Epithelial cell of esophagus (primary cell): ENCODE results near the gene KIF2A.

Experiments
- DNase-seq: peaks from one replicate; pipeline ENCODE4 v3.0.0; 2010; ENCODE audit warnings: low read depth
- H3K4me3 ChIP-seq: 2 replicates; pipeline ENCODE4 v1.5.1; 2011; ENCODE audit warnings: mild to moderate bottlenecking, low read length, control low read depth
- TF ChIP-seq, protein P1 (sequence below): IDR thresholded peaks from 2 replicates; pipeline ENCODE4 v1.5.1; 2011; ENCODE audit warnings: low read depth, mild to moderate bottlenecking, low read length, control low read depth, inconsistent platforms; ENCODE audit not compliant: insufficient read depth; ENCODE audit errors: missing control alignments

The KIF2A gene

DNA sequence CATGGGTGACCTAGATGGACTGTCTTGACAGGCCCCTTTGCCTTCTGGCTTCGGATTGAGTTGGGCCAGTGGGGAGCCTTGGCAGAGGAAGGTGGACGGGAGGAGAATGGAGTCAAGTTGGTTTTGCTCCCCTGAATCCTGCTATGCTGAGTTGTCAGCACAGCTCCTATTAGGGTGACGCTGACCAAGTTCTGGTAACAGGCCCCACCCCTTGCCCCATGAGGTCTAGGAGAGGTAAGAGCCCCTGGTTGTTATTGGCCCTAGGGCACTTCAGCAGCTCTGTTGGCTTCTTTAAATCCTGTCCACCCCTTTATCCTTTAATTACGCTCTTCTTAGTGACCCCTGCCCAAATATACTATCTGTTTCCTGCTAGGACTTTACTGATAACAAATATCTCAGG, 39.4 kb upstream of the KIF2A start:
- DNase-seq, result no peak
- H3K4me3 ChIP-seq, result no peak overlapping the region
- TF ChIP-seq, protein P1, sequence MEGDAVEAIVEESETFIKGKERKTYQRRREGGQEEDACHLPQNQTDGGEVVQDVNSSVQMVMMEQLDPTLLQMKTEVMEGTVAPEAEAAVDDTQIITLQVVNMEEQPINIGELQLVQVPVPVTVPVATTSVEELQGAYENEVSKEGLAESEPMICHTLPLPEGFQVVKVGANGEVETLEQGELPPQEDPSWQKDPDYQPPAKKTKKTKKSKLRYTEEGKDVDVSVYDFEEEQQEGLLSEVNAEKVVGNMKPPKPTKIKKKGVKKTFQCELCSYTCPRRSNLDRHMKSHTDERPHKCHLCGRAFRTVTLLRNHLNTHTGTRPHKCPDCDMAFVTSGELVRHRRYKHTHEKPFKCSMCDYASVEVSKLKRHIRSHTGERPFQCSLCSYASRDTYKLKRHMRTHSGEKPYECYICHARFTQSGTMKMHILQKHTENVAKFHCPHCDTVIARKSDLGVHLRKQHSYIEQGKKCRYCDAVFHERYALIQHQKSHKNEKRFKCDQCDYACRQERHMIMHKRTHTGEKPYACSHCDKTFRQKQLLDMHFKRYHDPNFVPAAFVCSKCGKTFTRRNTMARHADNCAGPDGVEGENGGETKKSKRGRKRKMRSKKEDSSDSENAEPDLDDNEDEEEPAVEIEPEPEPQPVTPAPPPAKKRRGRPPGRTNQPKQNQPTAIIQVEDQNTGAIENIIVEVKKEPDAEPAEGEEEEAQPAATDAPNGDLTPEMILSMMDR, result no peak

DNA sequence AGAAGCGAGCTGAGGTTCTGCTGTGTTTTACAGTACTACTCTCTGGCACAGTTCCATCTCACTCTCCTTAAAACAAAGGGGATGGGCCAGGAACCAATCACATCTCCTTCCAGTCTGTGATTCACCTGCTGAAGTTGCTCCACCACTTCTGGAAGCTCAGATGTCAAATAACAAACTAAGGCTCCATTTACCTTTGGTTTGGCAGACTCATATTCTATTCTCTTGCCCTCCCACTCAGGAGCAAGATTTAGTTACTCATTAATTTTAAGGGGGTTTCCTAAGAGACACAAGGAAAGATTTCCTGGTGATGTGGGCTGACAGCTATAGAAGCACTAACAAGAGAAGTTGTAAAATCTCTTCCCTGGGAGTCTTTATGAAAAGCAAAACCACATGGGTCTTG, 37.8 kb upstream of the KIF2A start:
- TF ChIP-seq, protein P1, result no peak
- peak; percentile 97 for DNase-seq
- no peak overlapping the region for H3K4me3 ChIP-seq

DNA sequence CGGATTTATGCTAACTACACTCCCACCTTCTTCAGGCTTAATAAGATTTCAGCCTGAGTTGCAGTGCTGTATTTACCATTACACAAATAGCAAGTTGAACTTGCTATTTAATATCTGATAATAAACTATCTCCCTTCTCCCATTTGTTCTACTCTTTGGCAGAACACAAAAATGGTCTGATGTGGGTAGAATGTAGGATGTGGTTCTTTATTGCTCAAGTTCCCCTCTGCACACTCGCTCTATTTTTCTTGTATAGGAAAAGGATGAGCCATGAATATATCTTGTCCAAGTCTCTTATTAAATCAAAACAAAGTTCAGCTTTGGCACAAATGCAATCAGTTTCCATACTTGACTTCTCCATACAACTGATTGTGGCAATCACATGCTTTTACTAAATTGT, 37.2 kb upstream of the KIF2A start:
- H3K4me3 ChIP-seq, result no peak overlapping the region
- TF ChIP-seq, protein P1, result no peak
- no peak for DNase-seq

DNA sequence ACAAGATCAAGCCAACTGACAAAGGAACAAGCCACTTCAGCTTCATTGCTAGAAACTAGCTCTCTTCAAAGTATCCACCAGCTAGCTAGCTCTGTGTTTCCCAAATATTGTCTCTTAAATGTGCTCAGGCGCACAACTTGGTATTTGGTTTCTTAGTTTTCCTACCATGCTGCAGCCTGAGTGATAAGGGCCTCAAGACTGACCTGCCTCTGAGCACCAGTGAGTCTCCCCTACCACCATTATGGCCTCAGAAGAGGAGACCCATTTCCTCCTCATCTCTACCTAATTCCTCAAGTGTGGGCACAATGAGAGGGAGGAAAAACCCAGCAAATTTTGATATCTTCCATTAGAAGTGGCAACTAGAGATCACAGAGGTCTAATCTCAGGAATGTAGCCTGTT, 34.6 kb upstream of the KIF2A start:
- no peak for DNase-seq
- TF ChIP-seq, protein P1, result no peak
- no peak overlapping the region for H3K4me3 ChIP-seq

DNA sequence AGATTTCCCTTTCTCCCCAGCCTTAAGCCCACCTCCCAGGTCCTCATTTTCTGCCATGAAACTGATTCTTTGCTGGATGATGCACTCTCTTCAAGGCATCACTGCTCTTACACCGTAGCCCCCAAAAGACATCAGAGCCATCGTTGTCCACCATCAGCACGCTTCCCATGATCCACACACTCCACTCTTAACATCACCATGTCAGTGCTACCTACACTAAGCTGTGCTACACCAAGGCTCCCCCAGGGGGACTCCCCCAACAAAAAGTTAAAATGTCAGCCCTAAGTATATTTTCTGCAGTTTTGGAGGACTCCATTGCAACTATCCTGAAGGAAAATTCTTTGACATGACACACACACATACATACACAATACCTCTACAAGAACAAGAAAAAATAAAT, 34.1 kb upstream of the KIF2A start:
- no peak overlapping the region for H3K4me3 ChIP-seq
- DNase-seq, result no peak
- TF ChIP-seq, protein P1, result no peak

DNA sequence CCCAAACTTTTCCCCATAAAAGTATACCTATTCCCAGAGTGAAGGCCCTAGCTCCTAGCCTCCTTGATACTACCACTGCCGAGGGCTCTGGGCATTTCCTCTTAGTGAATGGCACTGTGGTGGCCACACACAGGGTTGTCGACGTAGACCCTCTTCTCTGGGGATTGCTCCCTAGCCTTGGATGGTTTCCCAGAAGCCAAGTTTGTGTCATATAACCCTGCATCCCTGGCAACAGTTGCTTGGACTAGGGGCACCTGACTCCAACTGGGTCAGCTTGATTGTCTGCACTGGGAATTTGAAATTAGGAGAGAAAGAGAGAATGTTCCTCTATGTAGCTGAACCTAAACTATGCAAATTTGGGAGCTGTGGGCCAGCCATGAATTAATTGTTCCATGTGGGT, 32.3 kb upstream of the KIF2A start:
- TF ChIP-seq, protein P1, result no peak
- no peak for DNase-seq
- no peak overlapping the region for H3K4me3 ChIP-seq

DNA sequence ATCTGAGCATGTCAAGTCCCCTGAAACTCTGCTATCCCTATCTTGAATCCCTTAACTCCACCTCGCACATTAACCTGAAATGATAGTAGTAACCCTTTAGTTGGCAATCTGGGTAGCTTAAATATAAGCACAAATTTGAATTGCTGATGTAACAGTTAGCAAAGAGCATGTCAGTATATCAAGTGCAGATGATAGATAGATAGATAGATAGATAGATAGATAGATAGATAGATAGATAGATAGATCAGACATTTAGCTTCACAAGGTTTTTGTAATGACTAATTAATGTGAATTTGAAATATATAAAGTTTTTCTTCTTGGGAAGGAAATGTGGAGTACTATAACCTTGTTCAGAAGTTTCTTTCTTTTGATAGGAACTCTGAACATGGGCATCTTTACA, 30.4 kb upstream of the KIF2A start:
- H3K4me3 ChIP-seq, result no peak overlapping the region

More for the DNA sequence above, 30.4 kb upstream of the KIF2A start:
- DNase-seq, result no peak
- TF ChIP-seq, protein P1, result no peak
